DOHH2 (cell line): ENCODE measurements around the gene ZNF521.

Source experiments
- CTCF ChIP-seq: fragments of 200-600 bp; sonication (generic); IDR thresholded peaks from one replicate; pipeline ENCODE4 v1.5.1; 2014; ENCODE audit warnings: antibody characterized with exemption, mild to moderate bottlenecking, low read depth, low read length; ENCODE audit not compliant: poor library complexity, severe bottlenecking
- EZH2phosphoT487 ChIP-seq: fragments of 200-600 bp; sonication (generic); IDR thresholded peaks from 2 replicates; pipeline ENCODE4 v1.6.1; 2017; ENCODE audit warnings: borderline replicate concordance, mild to moderate bottlenecking, antibody characterized with exemption, low read length, moderate library complexity, mixed read lengths

- no peak for TF ChIP-seq CTCF
- TF ChIP-seq EZH2phosphoT487 = no peak
Observed at GRCh38 chr18:25299426-25300300, 52.3 kb downstream of the ZNF521 start.
